HG03442 (cell line): ENCODE measurements around the gene CARD19.

Experiments
- ATAC-seq: cut with Tn5 transposase; IDR thresholded peaks from one replicate; pipeline ENCODE4 v1.9.1; 2021; ENCODE audit warnings: mild to moderate bottlenecking, moderate library complexity; ENCODE audit not compliant: unreplicated experiment

The CARD19 gene

DNA sequence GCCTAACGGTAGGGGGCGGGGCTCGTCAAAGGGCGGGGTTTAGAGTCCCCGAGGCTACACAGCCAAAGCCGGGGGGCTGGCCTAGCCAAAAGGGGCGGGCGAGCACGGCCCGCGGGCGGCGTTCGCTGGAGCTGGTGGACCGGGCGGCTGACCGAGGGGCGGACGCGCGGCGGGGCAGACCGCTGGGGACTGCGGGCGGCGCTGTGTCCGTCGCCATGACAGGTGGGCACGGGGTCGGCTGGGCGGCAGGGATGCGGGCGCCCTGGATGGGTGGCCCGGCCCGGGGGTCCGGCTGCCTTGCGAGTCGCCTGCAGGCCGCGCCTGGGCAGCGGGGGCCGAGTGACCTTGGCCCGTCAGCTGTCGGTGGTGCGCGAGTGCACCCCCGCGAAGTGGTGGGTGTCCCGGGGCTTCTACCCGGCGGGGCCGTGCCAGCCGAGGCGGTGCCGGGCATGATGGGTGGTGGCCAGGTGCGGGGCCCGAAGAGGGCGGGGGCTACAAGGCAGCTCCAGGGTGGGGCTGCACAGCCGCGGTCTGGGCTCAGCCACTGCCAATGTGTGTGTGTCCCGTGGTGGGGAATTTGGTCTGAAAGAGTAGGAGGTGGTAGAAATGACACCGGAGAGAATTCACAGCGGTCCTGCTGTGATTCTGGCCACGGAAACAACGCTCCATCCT is at the start of gene CARD19:
TSS of gene CARD19 (plus strand) at position 87 of the 672 bp plus-strand sequence. CDS start at position 216, 129 bp downstream.
- peak; percentile 16 for ATAC-seq

GRCh38 chr9:93048566-93049448 is 47.2 kb upstream of the CARD19 start:
- no peak for ATAC-seq

GRCh38 chr9:93049491-93049890 is 46.5 kb upstream of the CARD19 start:
- no peak for ATAC-seq

GRCh38 chr9:93050231-93050630 is 45.8 kb upstream of the CARD19 start:
- ATAC-seq, result no peak

DNA sequence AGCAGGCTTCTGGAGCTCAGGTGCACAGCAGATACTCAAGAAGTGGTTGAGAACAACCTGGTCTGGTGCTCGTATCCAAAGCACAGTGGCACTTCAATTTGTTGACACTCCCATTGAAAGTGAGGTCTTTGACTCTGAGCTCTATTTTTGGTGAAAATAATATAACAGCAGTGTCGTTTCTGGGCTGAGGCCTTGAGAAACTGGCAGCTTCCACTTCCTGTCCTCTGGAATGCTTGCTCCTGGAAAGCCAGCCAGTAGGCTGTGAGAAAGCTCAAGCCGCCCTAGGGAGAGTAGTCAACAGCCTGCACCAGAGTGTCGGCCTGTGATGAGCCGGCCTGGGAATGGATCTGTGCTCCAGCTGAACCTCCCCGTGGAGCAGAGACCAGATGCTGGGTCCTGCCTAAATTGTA is 44.3 kb upstream of the CARD19 start:
- ATAC-seq, result no peak

DNA sequence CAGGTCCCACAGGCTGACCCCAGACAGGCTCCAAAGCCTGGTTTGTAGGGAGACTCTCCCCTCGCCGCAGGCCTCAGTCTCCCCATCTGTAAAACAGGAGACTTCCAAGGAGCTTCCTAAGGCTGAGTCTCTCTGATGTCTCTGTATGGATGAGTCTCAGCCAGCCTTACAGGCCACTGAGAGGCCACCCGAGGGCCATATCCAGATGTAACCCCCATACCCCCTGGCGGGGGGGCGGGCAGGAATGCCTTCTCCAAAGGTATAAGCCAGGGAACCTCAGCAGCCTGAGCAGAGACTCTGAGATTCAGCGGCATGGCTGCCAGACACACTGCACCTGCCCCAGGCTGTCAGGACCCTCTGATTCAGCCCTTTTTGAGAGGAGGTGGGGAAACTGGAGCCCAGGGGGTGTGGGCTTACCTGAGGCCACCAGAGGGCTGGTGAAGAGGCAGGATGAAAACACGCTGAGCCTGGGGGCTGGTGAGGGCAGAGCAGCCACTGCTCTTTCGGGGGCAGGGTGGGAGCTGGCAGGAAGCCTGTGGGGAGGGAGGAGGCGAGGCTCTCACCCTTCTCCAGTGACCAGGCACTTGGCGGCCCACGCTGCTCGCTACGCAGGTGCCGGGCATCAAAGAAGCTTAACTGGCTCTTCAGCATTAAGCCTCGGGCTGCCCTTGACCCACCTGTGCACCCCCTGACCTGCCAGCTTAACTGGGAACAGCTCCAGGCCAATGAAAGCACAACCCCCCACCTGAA is 43.1 kb upstream of the CARD19 start:
- ATAC-seq, result no peak

- ATAC-seq, result no peak
Measured at GRCh38 chr9:93053781-93054331, 42.2 kb upstream of the CARD19 start.

- no peak for ATAC-seq
Measured at GRCh38 chr9:93054758-93055704, 41.0 kb upstream of the CARD19 start.

- ATAC-seq, result no peak
Measured at GRCh38 chr9:93057042-93057702, 38.8 kb upstream of the CARD19 start.

- peak; percentile 4 for ATAC-seq
Measured at GRCh38 chr9:93057703-93058354, 38.2 kb upstream of the CARD19 start.

DNA sequence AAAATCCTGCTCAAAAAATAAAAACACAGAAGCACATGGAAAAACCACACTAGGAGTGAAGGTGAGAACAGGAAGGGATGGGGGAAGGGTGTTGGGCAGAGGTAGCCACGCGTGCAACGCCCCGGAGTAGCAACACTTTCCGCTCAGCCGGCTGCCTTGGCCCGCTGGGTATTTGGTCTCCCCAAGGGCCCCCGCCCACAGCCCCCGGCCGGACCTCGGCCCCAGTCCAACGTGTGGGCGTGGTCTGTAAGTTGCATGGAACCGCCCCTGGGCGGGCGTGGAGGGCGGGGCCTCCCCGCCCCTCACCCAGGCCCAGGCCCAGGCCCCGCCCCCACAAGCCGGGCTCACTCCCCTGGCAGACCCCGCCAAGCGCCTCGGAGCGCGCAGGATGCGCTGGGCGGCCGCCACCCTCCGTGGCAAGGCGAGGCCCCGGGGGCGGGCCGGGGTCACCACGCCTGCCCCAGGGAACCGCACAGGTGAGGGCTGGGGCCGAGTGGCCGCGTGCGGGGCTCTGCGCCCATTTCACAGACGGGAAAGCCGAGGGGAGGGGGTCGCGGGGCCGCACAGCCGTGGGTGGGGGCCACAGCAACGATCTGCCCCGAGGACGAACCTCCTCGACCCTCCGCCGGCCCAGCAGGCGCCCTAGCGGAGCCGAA is 37.5 kb upstream of the CARD19 start, which contains the start of gene SUSD3:
TSS of gene SUSD3 (plus strand) at position 347 of the 656 bp plus-strand sequence. CDS start at position 389, 42 bp downstream.
- peak; percentile 40 for ATAC-seq

GRCh38 chr9:93059011-93059714 is 36.9 kb upstream of the CARD19 start:
- peak; percentile 22 for ATAC-seq

GRCh38 chr9:93059715-93060578 is 36.1 kb upstream of the CARD19 start:
- no peak for ATAC-seq

- no peak for ATAC-seq
Measured at GRCh38 chr9:93060746-93061259, 35.2 kb upstream of the CARD19 start.

DNA sequence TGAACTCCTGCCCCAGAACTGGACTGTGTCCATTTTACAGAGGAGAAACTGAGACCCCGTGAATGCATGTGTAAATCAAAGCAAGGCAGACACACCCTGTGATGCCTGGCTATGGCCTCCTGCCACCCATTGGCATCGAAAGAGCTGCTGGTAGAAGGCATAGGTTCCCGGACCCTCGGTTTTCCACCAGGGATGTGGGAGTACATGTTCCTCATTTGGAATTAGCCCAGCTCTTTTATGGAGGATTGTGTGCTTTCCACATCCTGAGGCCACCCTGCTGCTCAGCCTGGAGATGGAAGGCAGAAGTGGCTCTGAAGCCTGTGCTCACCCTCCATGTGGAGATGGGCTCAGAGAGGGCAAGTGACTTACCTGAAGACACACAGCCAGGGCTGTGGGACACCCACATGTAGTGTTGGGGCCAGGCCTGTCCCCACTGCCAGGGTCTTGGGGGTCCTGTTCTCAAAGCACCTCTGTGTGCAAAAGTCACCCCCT is 34.7 kb upstream of the CARD19 start:
- no peak for ATAC-seq
